MG63 (cell line): ENCODE data around the gene SIGLEC9. TPM values are rescaled to one million over a fixed set of nuclear protein-coding genes. Genes with fewer than 3 reads are reported as not detected.

Experiments used
- DNase-seq: peaks from one replicate; pipeline ENCODE4 v3.0.0-alpha.2; 2020
- H3K27me3 ChIP-seq: fragments of 250-450 bp; sonication (Bioruptor Pico); 2 replicates; pipeline ENCODE4 v1.5.1; 2020; ENCODE audit warnings: mild to moderate bottlenecking, moderate library complexity
- H3K36me3 ChIP-seq: fragments of 250-450 bp; sonication (Bioruptor Pico); 2 replicates; pipeline ENCODE4 v1.5.1; 2020; ENCODE audit warnings: mild to moderate bottlenecking, moderate library complexity
- H3K4me3 ChIP-seq: fragments of 250-450 bp; sonication (Bioruptor Pico); 2 replicates; pipeline ENCODE4 v1.5.1; 2020; ENCODE audit warnings: mild to moderate bottlenecking, moderate library complexity
- H3K9me3 ChIP-seq: fragments of 250-450 bp; sonication (Bioruptor Pico); 2 replicates; pipeline ENCODE4 v1.5.1; 2020; ENCODE audit warnings: mild to moderate bottlenecking, moderate library complexity
- total RNA-seq: library from RNA; depleted of rRNA; stranded (reverse); fragments of >200 nt; shearing (Covaris generic); gene quantifications from 2 replicates; pipeline ENCODE4 v1.2.3, GENCODE V29; 2014; ENCODE audit warnings: low replicate concordance; rRNA removed

Gene SIGLEC9
- not detected in 2 replicates for total RNA-seq

GRCh38 chr19:51124729-51125128 is at the start of gene SIGLEC9:
Gene SIGLEC9, plus strand, starts transcription at chr19:51124906. Its CDS starts 69 bp downstream, at chr19:51124975.
- no peaks in the 10 kb centered on the region for H3K36me3 ChIP-seq
- no peak within 1 kb of the TSS for H3K4me3 ChIP-seq
- no peaks in the 10 kb centered on the region for H3K9me3 ChIP-seq
- no peak for DNase-seq
- H3K27me3 ChIP-seq, result no peaks in the 10 kb centered on the region; the same call in 1 of the 2 replicates

- Histone ChIP-seq H3K9me3 (peaks cover 15% of the 10 kb centered on the region), H3K36me3 (no peaks in the 10 kb centered on the region), H3K4me3 (no peak overlapping the region), H3K27me3 (no peaks in the 10 kb centered on the region)
- peak; percentile 60 for DNase-seq
Observed at GRCh38 chr19:51075998-51076397, 48.7 kb upstream of the SIGLEC9 start.

GRCh38 chr19:51076631-51077213 is 48.0 kb upstream of the SIGLEC9 start:
- DNase-seq, result no peak
- no peaks in the 10 kb centered on the region for H3K27me3 ChIP-seq

GRCh38 chr19:51078104-51078503 is 46.6 kb upstream of the SIGLEC9 start:
- H3K27me3 ChIP-seq, result no peaks in the 10 kb centered on the region
- H3K36me3 ChIP-seq, result no peaks in the 10 kb centered on the region
- H3K4me3 ChIP-seq, result no peak overlapping the region
- H3K9me3 ChIP-seq, result peaks cover 12% of the 10 kb centered on the region
- DNase-seq, result no peak

More at GRCh38 chr19:51076631-51077213, 48.0 kb upstream of the SIGLEC9 start:
- H3K4me3 ChIP-seq, result no peak overlapping the region
- no peaks in the 10 kb centered on the region for H3K36me3 ChIP-seq
- H3K9me3 ChIP-seq, result peaks cover 15% of the 10 kb centered on the region

GRCh38 chr19:51078731-51079130 is 46.0 kb upstream of the SIGLEC9 start:
- Histone ChIP-seq H3K36me3 (no peaks in the 10 kb centered on the region), H3K9me3 (peaks cover 6% of the 10 kb centered on the region), H3K4me3 (no peak overlapping the region), H3K27me3 (no peaks in the 10 kb centered on the region)
- no peak for DNase-seq

- H3K27me3 ChIP-seq, result no peaks in the 10 kb centered on the region
- H3K9me3 ChIP-seq, result peaks cover 2% of the 10 kb centered on the region; the same call in 1 of the 2 replicates
- DNase-seq, result peak; percentile 39
- H3K4me3 ChIP-seq, result no peak overlapping the region
- no peaks in the 10 kb centered on the region for H3K36me3 ChIP-seq
Observed at GRCh38 chr19:51079481-51080110, 45.1 kb upstream of the SIGLEC9 start.

- no peaks in the 10 kb centered on the region for H3K9me3 ChIP-seq
- no peak for DNase-seq
- H3K36me3 ChIP-seq, result no peaks in the 10 kb centered on the region
- no peaks in the 10 kb centered on the region for H3K27me3 ChIP-seq
- no peak overlapping the region for H3K4me3 ChIP-seq
Observed at GRCh38 chr19:51081476-51081875, 43.2 kb upstream of the SIGLEC9 start.

GRCh38 chr19:51082611-51083010 is 42.1 kb upstream of the SIGLEC9 start, which contains the start of gene KLK14:
Gene KLK14, minus strand, starts transcription at chr19:51082887. Its CDS starts 273 bp downstream, at chr19:51082614.
- Histone ChIP-seq H3K9me3 (no peaks in the 10 kb centered on the region), H3K4me3 (no peak within 1 kb of the TSS), H3K36me3 (no peaks in the 10 kb centered on the region), H3K27me3 (no peaks in the 10 kb centered on the region)
- no peak for DNase-seq

- no peak overlapping the region for H3K4me3 ChIP-seq
- H3K9me3 ChIP-seq, result no peaks in the 10 kb centered on the region
- DNase-seq, result no peak
- no peaks in the 10 kb centered on the region for H3K27me3 ChIP-seq
- H3K36me3 ChIP-seq, result no peaks in the 10 kb centered on the region
Observed at GRCh38 chr19:51083181-51083580, 41.5 kb upstream of the SIGLEC9 start.

GRCh38 chr19:51083783-51084182 is 40.9 kb upstream of the SIGLEC9 start:
- Histone ChIP-seq H3K36me3 (no peaks in the 10 kb centered on the region), H3K4me3 (no peak overlapping the region), H3K27me3 (no peaks in the 10 kb centered on the region), H3K9me3 (no peaks in the 10 kb centered on the region)
- DNase-seq, result no peak

- no peaks in the 10 kb centered on the region for H3K9me3 ChIP-seq
- DNase-seq, result no peak
Observed at GRCh38 chr19:51084505-51084904, 40.2 kb upstream of the SIGLEC9 start.

GRCh38 chr19:51086153-51086850 is 38.4 kb upstream of the SIGLEC9 start:
- H3K4me3 ChIP-seq, result no peak overlapping the region
- H3K36me3 ChIP-seq, result no peaks in the 10 kb centered on the region
- H3K27me3 ChIP-seq, result no peaks in the 10 kb centered on the region
- DNase-seq, result no peak
- no peaks in the 10 kb centered on the region for H3K9me3 ChIP-seq

More at GRCh38 chr19:51084505-51084904, 40.2 kb upstream of the SIGLEC9 start:
- Histone ChIP-seq H3K4me3 (no peak overlapping the region), H3K27me3 (no peaks in the 10 kb centered on the region), H3K36me3 (no peaks in the 10 kb centered on the region)

GRCh38 chr19:51089786-51090185 is 34.9 kb upstream of the SIGLEC9 start:
- Histone ChIP-seq H3K36me3 (no peaks in the 10 kb centered on the region), H3K27me3 (no peaks in the 10 kb centered on the region), H3K4me3 (no peak overlapping the region), H3K9me3 (no peaks in the 10 kb centered on the region)
- DNase-seq, result no peak

- no peak for DNase-seq
- H3K4me3 ChIP-seq, result no peak overlapping the region
- H3K9me3 ChIP-seq, result no peaks in the 10 kb centered on the region
- H3K36me3 ChIP-seq, result 0 out of 2 replicates have a peak, but pooled peaks cover 2% of the 10 kb centered on the region
- no peaks in the 10 kb centered on the region for H3K27me3 ChIP-seq
Observed at GRCh38 chr19:51090471-51090870, 34.2 kb upstream of the SIGLEC9 start.

GRCh38 chr19:51091126-51091525 is 33.6 kb upstream of the SIGLEC9 start:
- peaks cover 6% of the 10 kb centered on the region for H3K36me3 ChIP-seq

GRCh38 chr19:51091895-51092873 is 32.5 kb upstream of the SIGLEC9 start:
- Histone ChIP-seq H3K4me3 (no peak overlapping the region), H3K36me3 (peaks cover 6% of the 10 kb centered on the region), H3K27me3 (no peaks in the 10 kb centered on the region), H3K9me3 (no peaks in the 10 kb centered on the region)
- no peak for DNase-seq

More at GRCh38 chr19:51091126-51091525, 33.6 kb upstream of the SIGLEC9 start:
- Histone ChIP-seq H3K9me3 (no peaks in the 10 kb centered on the region), H3K4me3 (no peak overlapping the region), H3K27me3 (no peaks in the 10 kb centered on the region)
- DNase-seq, result no peak
